ENCODE results near the gene ITPK1. TPM values are rescaled to one million over a fixed set of nuclear protein-coding genes. Genes with fewer than 3 reads are reported as not detected.
A peak's percentile ranks its signal among the peaks of the same experiment; 100 is the strongest.

Gene ITPK1
- total RNA-seq, 2 experiments from 2014 or later = 78.5 to 83.5 TPM

- Mint-ChIP-seq H3K9me3 (peaks cover 7% of the 10 kb centered on the region), H3K36me3 (ENCODE audit: low read depth) (peaks cover 28% of the 10 kb centered on the region), H3K4me3 (no peak overlapping the region), H3K27me3 (no peaks in the 10 kb centered on the region), H3K27ac (no peak overlapping the region), H3K4me1 (ENCODE audit: low read depth) (peaks cover 3% of the 10 kb centered on the region)
- ChIA-PET CTCF (no interaction called here), POLR2A (interaction anchor here (1.9 kb wide), 1 partner anchor 11 kb away, joined by 5 read pairs; no protein-coding TSS in a partner anchor)
- ATAC-seq (no peak), DNase-seq (no peak)
- intact Hi-C loops (cut with micrococcal nuclease) = no loop called here
- TF ChIP-seq CTCF (IDR thresholded peaks at IDR 0.05) = no peak
Measured at GRCh38 chr14:92985521-92985920, 130.2 kb downstream of the ITPK1 start.

GRCh38 chr14:92984896-92985295, 130.8 kb downstream of the ITPK1 start:
- no peak for TF ChIP-seq CTCF (IDR thresholded peaks at IDR 0.05)
- peaks cover 34% of the 10 kb centered on the region for H3K36me3 Mint-ChIP-seq (ENCODE audit: low read depth)
- no peak overlapping the region for H3K4me3 Mint-ChIP-seq
- ATAC-seq = no peak
- intact Hi-C loops (cut with micrococcal nuclease) = no loop called here
- CTCF ChIA-PET = no interaction called here
- POLR2A ChIA-PET = no interaction called here
- no peaks in the 10 kb centered on the region for H3K27me3 Mint-ChIP-seq
- H3K4me1 Mint-ChIP-seq (ENCODE audit: low read depth) = peaks cover 3% of the 10 kb centered on the region
- no peak overlapping the region for H3K27ac Mint-ChIP-seq
- peaks cover 8% of the 10 kb centered on the region for H3K9me3 Mint-ChIP-seq
- no peak for DNase-seq

GRCh38 chr14:92984082-92984788, 131.5 kb downstream of the ITPK1 start:
- H3K36me3 Mint-ChIP-seq (ENCODE audit: low read depth) = peaks cover 41% of the 10 kb centered on the region
- peak overlapping the region; percentile 21 for H3K27ac Mint-ChIP-seq
- intact Hi-C loops (cut with micrococcal nuclease) = no loop called here
- no peak for TF ChIP-seq CTCF (IDR thresholded peaks at IDR 0.05)
- H3K9me3 Mint-ChIP-seq = peaks cover 13% of the 10 kb centered on the region
- ATAC-seq = no peak
- H3K4me1 Mint-ChIP-seq (ENCODE audit: low read depth) = peaks cover 3% of the 10 kb centered on the region
- ChIA-PET CTCF (no interaction called here), POLR2A (no interaction called here)
- DNase-seq = no peak
- no peaks in the 10 kb centered on the region for H3K27me3 Mint-ChIP-seq
- H3K4me3 Mint-ChIP-seq = no peak overlapping the region

GRCh38 chr14:92982956-92983355, 132.8 kb downstream of the ITPK1 start:
- ATAC-seq (no peak), DNase-seq (no peak)
- ChIA-PET POLR2A (interaction anchor here (1.1 kb wide), 1 partner anchor 9 kb away, joined by 3 read pairs; no protein-coding TSS in a partner anchor), CTCF (interaction anchor here (0.7 to 1.1 kb wide), 3 partner anchors 31 to 135 kb away, joined by 3 read pairs; no protein-coding TSS in a partner anchor)
- Mint-ChIP-seq H3K9me3 (peaks cover 22% of the 10 kb centered on the region), H3K36me3 (ENCODE audit: low read depth) (peaks cover 51% of the 10 kb centered on the region), H3K27ac (no peak overlapping the region), H3K27me3 (no peaks in the 10 kb centered on the region), H3K4me1 (ENCODE audit: low read depth) (peaks cover 3% of the 10 kb centered on the region), H3K4me3 (no peak overlapping the region)
- no peak for TF ChIP-seq CTCF (IDR thresholded peaks at IDR 0.05)
- intact Hi-C loops (cut with micrococcal nuclease) = no loop called here

GRCh38 chr14:92981726-92982125, 134.0 kb downstream of the ITPK1 start:
- H3K9me3 Mint-ChIP-seq = peaks cover 34% of the 10 kb centered on the region
- intact Hi-C loops (cut with micrococcal nuclease) = no loop called here
- H3K27me3 Mint-ChIP-seq = no peaks in the 10 kb centered on the region
- no peak overlapping the region for H3K4me3 Mint-ChIP-seq
- ATAC-seq (no peak), DNase-seq (no peak)
- ChIA-PET CTCF (interaction anchor here (1.0 kb wide), 1 partner anchor 157 kb away, joined by 3 read pairs; no protein-coding TSS in a partner anchor), POLR2A (no interaction called here)
- peaks cover 64% of the 10 kb centered on the region for H3K36me3 Mint-ChIP-seq (ENCODE audit: low read depth)
- no peak for TF ChIP-seq CTCF (IDR thresholded peaks at IDR 0.05)
- no peak overlapping the region for H3K27ac Mint-ChIP-seq
- H3K4me1 Mint-ChIP-seq (ENCODE audit: low read depth) = peaks cover 3% of the 10 kb centered on the region
